PC-9 (cell line): Measurements from ENCODE around the gene CLDN11.

Experiments used
- CTCF ChIP-seq: fragments of 200-600 bp; sonication (generic); conservative IDR thresholded peaks from 2 replicates; pipeline ENCODE4 v1.6.1; 2017; ENCODE audit warnings: mixed run types, antibody characterized with exemption, mild to moderate bottlenecking, moderate library complexity
- EZH2 ChIP-seq: fragments of 200-600 bp; sonication (generic); IDR thresholded peaks from 2 replicates; pipeline ENCODE4 v1.8.0; 2017; ENCODE audit warnings: antibody characterized with exemption, low read depth

GRCh38 chr3:170436697-170437096 is 18.0 kb downstream of the CLDN11 start:
- TF ChIP-seq EZH2 (no peak), CTCF (no peak)
